HepG2 (cell line): ENCODE data around the gene NCBP3. TPM values are rescaled to one million over a fixed set of nuclear protein-coding genes. Genes with fewer than 3 reads are reported as not detected.
A peak's percentile ranks its signal among the peaks of the same experiment; 100 is the strongest.

Experiments used
- EED ChIP-seq: sonication (generic); formaldehyde crosslinking; IDR thresholded peaks from 2 replicates; pipeline ENCODE4 v1.5.0; 2020; ENCODE audit warnings: mild to moderate bottlenecking, missing genetic modification reagents
- HOXA3 ChIP-seq: sonication (generic); formaldehyde crosslinking; IDR thresholded peaks from 2 replicates; pipeline ENCODE4 v1.5.0; 2020; ENCODE audit warnings: missing genetic modification reagents
- KLF13 ChIP-seq: sonication (generic); formaldehyde crosslinking; IDR thresholded peaks from 2 replicates; pipeline ENCODE4 v1.4.0; 2020; ENCODE audit warnings: mild to moderate bottlenecking, missing genetic modification reagents
- NFE2L1 ChIP-seq: sonication (generic); formaldehyde crosslinking; IDR thresholded peaks from 2 replicates; pipeline ENCODE4 v1.4.0; 2020; ENCODE audit warnings: missing genetic modification reagents, mild to moderate bottlenecking, borderline replicate concordance
- NR2C2 ChIP-seq: sonication (generic); formaldehyde crosslinking; IDR thresholded peaks from 2 replicates; pipeline ENCODE4 v1.4.0; 2020; ENCODE audit warnings: missing genetic modification reagents, mild to moderate bottlenecking, moderate library complexity, borderline replicate concordance
- TMF1 ChIP-seq: sonication (generic); formaldehyde crosslinking; IDR thresholded peaks from 2 replicates; pipeline ENCODE4 v1.8.1; 2022; ENCODE audit warnings: low read depth, missing genetic modification reagents
- ZKSCAN1 ChIP-seq: fragments of 150-350 bp; IDR thresholded peaks from 2 replicates; pipeline ENCODE4 v1.6.1; 2014; ENCODE audit warnings: low read length
- ZNF207 ChIP-seq: fragments of 450-650 bp; IDR thresholded peaks from 2 replicates; pipeline ENCODE4 v1.6.1; 2016; ENCODE audit warnings: antibody characterized with exemption, borderline replicate concordance
- ZNF234 ChIP-seq: sonication (generic); formaldehyde crosslinking; conservative IDR thresholded peaks from 2 replicates; pipeline ENCODE4 v1.5.1; 2020; ENCODE audit warnings: mild to moderate bottlenecking, missing genetic modification reagents
- ZNF350 ChIP-seq: sonication (generic); formaldehyde crosslinking; IDR thresholded peaks from 2 replicates; pipeline ENCODE4 v1.4.0; 2020; ENCODE audit warnings: mild to moderate bottlenecking, low read depth, missing genetic modification reagents, borderline replicate concordance
- ZNF567 ChIP-seq: sonication (generic); formaldehyde crosslinking; IDR thresholded peaks from 2 replicates; pipeline ENCODE4 v1.8.1; 2023; ENCODE audit warnings: mild to moderate bottlenecking, missing genetic modification reagents, borderline replicate concordance
- ZNF570 ChIP-seq: sonication (generic); formaldehyde crosslinking; IDR thresholded peaks from 2 replicates; pipeline ENCODE4 v1.4.0; 2020; ENCODE audit warnings: mild to moderate bottlenecking, missing genetic modification reagents, borderline replicate concordance
- ZNF589 ChIP-seq: sonication (generic); formaldehyde crosslinking; conservative IDR thresholded peaks from 2 replicates; pipeline ENCODE4 v1.8.0; 2022; ENCODE audit warnings: mild to moderate bottlenecking, moderate library complexity, missing genetic modification reagents
- ZNF607 ChIP-seq: sonication (generic); formaldehyde crosslinking; IDR thresholded peaks from 2 replicates; pipeline ENCODE4 v1.5.1; 2020; ENCODE audit warnings: missing genetic modification reagents, mild to moderate bottlenecking, borderline replicate concordance
- ZNF672 ChIP-seq: sonication (generic); formaldehyde crosslinking; IDR thresholded peaks from 2 replicates; pipeline ENCODE4 v1.8.1; 2022; ENCODE audit warnings: missing genetic modification reagents
- polyA plus RNA-seq, 8 experiments: library from polyadenylated mRNA; depleted of rRNA in 3 of 8; stranded (reverse) in 7 of 8; unstranded in 1 of 8; fragments of >200 nt; fragmentation: Illumina TruSeq in 4 of 8; extraction: Trizol in 4 of 8; gene quantifications; 2 replicates each; pipeline versions ENCODE4 v1.2.1 to v1.2.3, GENCODE V29; 2011 to 2016; ENCODE audit warnings: low read depth in 4 of 8, missing spikeins in 1 of 8, mixed read lengths in 1 of 8; ENCODE audit not compliant: insufficient read depth in 1 of 8
- total RNA-seq, 5 experiments: library from RNA; depleted of rRNA; stranded (reverse); fragments of >200 nt; fragmentation: Illumina TruSeq; extraction: Trizol; gene quantifications; 2 replicates each; pipeline ENCODE4 v1.2.3, GENCODE V29; 2016; ENCODE audit warnings: low read depth in 1 of 5
- TF ChIP-seq, protein P1 (sequence below): sonication (generic); formaldehyde crosslinking; IDR thresholded peaks from 2 replicates; pipeline ENCODE4 v1.4.0; 2020; ENCODE audit warnings: mild to moderate bottlenecking, missing genetic modification reagents
- TF ChIP-seq, protein P2 (sequence below): fragments of 450-650 bp; IDR thresholded peaks from 2 replicates; pipeline ENCODE4 v1.6.1; 2016
- TF ChIP-seq, protein P3 (sequence below): sonication (generic); formaldehyde crosslinking; conservative IDR thresholded peaks from 2 replicates; pipeline ENCODE4 v1.8.0; 2022; ENCODE audit warnings: missing genetic modification reagents

Gene NCBP3
- total and polyA plus RNA-seq, 2 of the 13 experiments (the other 11 are each of a cell fraction or from before 2014, with no cell fraction given), result 19.5 to 24.8 TPM

DNA sequence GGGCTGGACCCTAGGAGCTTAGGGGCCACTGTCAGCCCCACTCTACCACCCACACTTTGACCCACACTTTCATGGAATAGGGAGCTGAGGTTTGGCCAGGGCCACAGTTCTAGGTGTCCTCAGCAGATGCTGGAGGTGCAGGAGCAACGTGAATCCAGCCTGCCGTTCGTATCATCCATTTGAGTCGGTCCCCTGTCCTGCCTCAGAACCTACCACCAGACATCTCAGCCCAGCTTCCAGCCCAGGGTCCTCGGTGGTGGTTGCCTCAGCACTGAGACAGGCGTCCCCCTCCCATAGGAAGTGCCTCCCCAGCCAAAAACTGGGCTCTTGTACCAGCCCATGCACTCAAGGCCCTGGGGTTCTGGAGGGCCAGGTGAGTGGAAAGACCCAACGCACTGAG is 44.7 kb downstream of the NCBP3 start (continued):
- TF ChIP-seq, protein P1, sequence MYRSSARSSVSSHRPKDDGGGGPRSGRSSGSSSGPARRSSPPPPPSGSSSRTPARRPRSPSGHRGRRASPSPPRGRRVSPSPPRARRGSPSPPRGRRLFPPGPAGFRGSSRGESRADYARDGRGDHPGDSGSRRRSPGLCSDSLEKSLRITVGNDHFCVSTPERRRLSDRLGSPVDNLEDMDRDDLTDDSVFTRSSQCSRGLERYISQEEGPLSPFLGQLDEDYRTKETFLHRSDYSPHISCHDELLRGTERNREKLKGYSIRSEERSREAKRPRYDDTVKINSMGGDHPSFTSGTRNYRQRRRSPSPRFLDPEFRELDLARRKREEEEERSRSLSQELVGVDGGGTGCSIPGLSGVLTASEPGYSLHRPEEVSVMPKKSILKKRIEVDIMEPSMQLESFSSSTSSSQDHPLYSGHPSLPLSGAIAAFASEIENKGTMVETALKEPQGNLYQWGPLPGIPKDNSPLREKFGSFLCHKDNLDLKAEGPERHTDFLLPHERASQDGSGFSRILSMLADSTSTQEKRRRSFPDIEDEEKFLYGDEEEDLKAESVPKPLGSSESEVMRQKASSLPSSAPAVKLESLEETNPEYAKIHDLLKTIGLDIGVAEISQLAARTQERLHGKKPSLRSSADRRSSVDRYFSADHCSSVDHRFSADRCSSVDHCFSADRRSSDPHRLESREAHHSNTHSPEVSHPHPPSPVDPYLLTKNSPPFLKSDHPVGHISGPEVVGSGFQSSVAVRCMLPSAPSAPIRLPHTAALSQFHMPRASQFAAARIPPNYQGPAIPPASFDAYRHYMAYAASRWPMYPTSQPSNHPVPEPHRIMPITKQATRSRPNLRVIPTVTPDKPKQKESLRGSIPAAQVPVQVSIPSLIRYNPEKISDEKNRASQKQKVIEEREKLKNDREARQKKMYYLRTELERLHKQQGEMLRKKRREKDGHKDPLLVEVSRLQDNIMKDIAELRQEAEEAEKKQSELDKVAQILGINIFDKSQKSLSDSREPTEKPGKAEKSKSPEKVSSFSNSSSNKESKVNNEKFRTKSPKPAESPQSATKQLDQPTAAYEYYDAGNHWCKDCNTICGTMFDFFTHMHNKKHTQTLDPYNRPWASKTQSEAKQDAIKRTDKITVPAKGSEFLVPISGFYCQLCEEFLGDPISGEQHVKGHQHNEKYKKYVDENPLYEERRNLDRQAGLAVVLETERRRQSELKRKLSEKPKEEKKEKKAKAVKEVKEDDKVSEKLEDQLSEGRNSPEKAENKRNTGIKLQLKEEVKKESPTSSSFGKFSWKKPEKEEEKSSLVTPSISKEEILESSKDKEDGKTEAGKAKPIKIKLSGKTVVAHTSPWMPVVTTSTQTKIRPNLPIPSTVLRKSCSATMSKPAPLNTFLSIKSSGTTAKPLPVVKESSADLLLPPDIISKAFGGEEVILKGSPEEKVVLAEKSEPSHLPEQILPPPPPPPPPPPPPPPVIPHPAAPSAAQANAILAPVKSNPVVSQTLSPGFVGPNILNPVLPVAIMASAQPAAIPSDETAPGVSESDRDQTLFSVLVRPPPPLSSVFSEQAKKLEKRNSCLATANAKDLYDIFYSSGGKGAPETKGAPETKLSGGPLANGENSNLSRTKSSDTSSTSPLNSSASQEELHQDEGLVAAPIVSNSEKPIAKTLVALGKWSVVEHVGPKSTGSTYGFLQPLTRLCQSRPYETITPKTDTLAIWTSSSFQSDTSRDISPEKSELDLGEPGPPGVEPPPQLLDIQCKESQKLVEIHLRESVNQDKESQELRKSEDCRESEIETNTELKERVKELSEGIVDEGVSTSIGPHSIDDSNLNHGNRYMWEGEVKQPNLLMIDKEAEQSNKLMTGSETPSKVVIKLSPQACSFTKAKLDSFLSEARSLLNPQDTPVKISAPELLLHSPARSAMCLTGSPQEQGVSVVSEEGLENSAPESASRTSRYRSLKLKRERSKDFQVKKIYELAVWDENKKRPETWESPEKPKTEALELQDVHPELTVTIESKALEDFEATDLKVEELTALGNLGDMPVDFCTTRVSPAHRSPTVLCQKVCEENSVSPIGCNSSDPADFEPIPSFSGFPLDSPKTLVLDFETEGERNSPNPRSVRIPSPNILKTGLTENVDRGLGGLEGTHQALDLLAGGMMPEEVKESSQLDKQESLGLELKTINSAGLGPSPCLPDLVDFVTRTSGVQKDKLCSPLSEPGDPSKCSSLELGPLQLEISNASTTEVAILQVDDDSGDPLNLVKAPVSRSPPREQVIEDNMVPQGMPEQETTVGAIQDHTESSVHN (CRISPR knock-in tag), result 0 out of 2 replicates have a peak, but pooled peaks have one; percentile 22
- TF ChIP-seq ZNF570 (no peak), ZNF589 (CRISPR knock-in tag) (no peak), KLF13 (0 out of 2 replicates have a peak, but pooled peaks have one; percentile 71), ZNF567 (0 out of 2 replicates have a peak, but pooled peaks have one; percentile 51), TMF1 (CRISPR knock-in tag) (no peak), ZNF672 (CRISPR knock-in tag) (no peak), ZNF207 (no peak), HOXA3 (CRISPR knock-in tag) (no peak), EED (CRISPR knock-in tag) (0 out of 2 replicates have a peak, but pooled peaks have one; percentile 13), ZKSCAN1 (no peak), NFE2L1 (CRISPR knock-in tag) (0 out of 2 replicates have a peak, but pooled peaks have one; percentile 36), NR2C2 (no peak), ZNF234 (no peak), ZNF350 (no peak), ZNF607 (CRISPR knock-in tag) (no peak)
- TF ChIP-seq, protein P2, sequence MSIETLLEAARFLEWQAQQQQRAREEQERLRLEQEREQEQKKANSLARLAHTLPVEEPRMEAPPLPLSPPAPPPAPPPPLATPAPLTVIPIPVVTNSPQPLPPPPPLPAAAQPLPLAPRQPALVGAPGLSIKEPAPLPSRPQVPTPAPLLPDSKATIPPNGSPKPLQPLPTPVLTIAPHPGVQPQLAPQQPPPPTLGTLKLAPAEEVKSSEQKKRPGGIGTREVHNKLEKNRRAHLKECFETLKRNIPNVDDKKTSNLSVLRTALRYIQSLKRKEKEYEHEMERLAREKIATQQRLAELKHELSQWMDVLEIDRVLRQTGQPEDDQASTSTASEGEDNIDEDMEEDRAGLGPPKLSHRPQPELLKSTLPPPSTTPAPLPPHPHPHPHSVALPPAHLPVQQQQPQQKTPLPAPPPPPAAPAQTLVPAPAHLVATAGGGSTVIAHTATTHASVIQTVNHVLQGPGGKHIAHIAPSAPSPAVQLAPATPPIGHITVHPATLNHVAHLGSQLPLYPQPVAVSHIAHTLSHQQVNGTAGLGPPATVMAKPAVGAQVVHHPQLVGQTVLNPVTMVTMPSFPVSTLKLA, result no peak
- TF ChIP-seq, protein P3, sequence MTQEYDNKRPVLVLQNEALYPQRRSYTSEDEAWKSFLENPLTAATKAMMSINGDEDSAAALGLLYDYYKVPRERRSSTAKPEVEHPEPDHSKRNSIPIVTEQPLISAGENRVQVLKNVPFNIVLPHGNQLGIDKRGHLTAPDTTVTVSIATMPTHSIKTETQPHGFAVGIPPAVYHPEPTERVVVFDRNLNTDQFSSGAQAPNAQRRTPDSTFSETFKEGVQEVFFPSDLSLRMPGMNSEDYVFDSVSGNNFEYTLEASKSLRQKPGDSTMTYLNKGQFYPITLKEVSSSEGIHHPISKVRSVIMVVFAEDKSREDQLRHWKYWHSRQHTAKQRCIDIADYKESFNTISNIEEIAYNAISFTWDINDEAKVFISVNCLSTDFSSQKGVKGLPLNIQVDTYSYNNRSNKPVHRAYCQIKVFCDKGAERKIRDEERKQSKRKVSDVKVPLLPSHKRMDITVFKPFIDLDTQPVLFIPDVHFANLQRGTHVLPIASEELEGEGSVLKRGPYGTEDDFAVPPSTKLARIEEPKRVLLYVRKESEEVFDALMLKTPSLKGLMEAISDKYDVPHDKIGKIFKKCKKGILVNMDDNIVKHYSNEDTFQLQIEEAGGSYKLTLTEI (CRISPR knock-in tag), result no peak
